NCI-H345 (cell line): ENCODE results near the gene S100A10.

ENCODE experiments used
- DNase-seq: peaks from one replicate; lab custom pipeline; 2025; lab: John Stamatoyannopoulos, UW

The S100A10 gene

DNA sequence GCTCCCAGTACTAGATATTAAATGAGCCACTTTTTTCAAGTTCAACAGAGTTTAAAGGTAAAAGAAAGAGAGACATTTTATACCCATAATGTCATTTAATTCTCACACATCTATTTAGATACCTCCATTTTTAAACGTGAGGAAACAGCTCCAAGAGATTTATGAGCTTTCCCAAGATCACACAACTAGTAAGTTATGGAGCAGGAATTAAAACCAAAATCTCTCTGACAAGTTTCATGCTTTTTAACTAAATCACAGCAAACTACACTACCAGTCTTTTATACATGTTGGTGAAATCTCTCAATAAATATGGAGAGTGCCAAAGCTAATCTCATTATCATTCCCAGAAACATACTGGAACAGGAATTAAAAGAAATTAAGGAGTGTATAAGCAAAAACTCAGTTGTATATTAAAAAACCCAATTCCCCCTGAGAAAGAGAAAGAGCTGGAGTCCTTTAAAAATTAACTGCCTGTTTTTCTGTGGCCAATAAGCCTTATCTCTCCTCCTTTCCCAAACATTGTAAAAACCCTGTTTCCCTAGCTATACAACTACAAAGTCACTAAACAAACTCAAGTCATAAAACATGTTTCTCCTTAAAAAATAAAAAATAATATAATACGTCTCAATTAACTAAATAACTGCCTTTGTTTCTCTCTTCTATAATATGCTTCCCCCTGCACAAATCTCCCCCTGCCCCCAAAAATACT is 57.6 kb downstream of the S100A10 start:
- no peak for DNase-seq

DNA sequence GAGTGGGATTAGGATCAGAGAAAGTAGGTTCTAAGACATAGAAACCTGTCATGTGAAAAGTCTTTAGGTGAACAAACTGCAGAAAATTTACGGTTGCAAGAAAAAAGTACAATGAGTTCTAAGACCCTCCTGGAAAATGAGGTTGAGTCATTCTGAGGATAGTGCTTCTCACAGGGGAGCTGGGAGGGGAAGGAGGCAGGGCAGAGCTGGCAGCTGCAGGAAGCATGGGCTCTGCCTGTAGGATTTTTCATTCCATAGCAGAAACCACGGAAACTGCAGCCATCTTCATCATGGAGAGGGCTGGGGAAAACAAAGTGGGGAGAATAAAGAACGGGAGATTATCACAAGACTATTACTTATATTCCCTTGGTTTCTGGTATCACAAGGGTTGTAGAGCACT is 58.5 kb downstream of the S100A10 start:
- DNase-seq = no peak

DNA sequence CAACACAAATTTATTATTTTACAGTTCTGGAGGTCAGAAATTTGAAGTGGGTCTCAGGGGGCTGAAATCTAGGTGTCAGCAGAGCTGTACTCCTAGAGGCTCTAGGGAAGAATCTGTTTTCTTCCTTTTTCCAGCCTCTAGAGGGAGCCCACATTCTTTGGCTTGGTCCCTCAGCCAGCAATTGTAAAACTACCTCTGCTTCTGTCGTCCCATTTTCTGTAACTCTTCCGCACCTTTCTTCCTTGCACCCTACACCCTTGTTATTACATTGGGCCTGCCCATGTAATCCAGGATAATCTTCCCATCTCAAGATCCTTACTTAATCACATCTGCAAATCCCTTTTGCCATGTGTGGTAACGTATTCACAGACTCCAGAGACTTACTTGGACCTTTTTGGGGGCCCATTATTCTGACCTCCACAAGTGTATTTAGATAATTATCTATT is 59.6 kb downstream of the S100A10 start:
- peak; percentile 58 for DNase-seq
